Renal cortical epithelial cell (primary cell): ENCODE results near the gene IGSF11. TPM values are rescaled to one million over a fixed set of nuclear protein-coding genes. Genes with fewer than 3 reads are reported as not detected.
A peak's percentile ranks its signal among the peaks of the same experiment; 100 is the strongest.

Experiments
- DNase-seq: peaks from one replicate; pipeline ENCODE4 v3.0.0-alpha.2; 2011; ENCODE audit warnings: low read depth
- total RNA-seq: library from RNA; depleted of rRNA; stranded (reverse); fragments of >200 nt; gene quantifications from 2 replicates; pipeline ENCODE4 v1.2.3, GENCODE V29; 2014

IGSF11 gene
- total RNA-seq, 1 donor from 2014 or later, result 0.05 TPM

DNA sequence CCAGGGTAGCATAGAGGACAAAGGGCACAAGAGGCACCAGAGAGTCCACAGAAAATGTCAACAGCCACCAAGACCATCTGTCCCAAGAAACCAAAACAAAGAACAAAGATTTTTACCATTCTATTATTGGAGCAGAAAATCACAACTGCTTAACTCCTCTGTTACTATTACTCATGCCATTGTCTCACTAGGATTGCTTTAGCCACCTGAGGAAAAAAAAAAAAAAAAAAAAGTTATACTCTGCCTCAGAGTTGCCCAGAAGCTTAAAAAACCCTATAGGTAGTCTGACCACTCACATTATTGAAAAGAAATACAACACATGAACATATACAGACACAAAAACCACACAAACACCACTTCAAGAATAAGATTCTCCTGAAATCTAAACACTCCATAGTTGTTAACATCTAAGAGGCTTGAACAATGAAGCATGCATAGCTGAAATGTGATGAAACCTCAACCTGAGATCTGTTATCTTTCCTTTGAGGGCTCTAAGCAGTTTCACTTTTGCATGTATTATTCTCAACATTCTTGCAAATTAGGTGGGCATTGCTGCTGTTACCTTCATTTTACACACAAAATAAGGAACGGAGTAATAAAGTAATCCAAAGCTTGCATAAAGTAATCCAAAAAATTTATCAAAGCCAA lies 85.4 kb downstream of the IGSF11 start:
- no peak for DNase-seq

DNA sequence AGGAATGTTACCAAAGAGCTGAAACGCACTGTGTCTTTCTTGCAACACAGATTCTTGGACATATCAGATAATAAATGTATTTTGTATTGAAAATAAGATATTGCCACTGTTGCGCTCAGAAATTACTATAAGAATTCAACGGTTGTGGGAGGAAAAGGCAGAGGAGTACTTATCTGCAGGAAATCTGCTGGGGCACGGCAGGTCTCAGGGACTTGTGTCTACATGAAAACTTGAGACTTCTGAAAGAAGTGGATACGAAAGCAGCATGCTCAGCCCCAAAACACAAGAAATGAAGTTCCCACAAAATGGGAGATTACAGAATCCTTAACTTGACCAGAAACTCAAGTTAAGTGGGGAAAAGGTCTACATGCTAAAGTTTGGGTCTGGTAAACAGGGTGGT lies 86.5 kb downstream of the IGSF11 start:
- no peak for DNase-seq

DNA sequence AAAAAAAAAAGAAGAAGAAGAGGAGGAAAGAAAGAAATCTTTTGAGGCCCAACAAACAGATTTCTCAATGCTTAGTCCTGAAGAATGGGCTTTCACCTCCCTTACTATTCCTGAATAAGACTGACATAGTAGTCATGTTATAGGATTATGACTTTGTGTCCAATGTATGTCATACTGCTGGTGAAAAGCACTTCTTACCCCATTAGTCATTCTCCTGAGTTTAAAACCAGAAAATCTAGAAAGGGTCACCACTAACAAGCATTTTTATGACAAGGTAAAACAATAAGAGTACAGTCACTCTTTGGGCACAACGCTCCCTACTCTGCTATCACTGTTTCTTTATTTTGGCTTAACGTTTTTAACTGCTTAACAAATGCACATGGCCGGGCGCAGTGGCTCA lies 88.2 kb downstream of the IGSF11 start:
- DNase-seq, result no peak

DNA sequence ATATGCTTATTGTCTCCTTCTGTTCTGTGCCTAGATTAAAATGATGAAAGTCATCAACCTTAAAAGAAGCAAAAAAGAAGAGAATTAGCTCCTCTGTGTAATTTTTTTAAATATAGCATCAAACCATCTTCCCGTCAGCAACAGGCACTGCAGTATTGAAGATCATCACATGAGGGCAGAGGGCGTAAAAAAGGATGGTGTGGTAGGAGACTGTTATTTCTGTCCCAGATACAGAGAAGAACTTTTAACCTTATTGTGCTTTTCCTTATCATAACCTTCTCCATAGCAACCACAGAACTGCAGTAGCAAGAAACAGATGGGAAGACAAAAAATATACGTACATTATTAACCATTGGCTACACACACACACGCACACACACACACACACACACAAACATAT lies 88.8 kb downstream of the IGSF11 start:
- DNase-seq, result no peak

DNA sequence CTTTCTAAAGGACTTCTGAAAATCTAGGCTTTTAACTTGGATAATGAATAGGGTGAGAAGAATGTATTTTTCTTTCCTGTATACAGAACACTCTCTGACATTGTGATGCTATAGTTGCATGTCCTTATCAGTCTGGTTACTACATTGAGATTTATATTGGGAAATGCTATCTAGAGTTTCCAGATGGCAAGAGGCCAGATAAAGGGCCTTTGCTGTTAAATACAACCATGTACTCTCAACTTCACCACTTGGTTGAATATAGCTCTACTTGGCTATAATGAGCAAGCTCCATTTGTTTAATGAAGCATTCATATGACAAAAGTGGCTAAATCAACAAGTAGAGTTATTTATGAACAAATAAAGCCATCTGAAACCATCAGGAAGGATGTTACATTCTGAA lies 91.0 kb downstream of the IGSF11 start:
- no peak for DNase-seq

DNA sequence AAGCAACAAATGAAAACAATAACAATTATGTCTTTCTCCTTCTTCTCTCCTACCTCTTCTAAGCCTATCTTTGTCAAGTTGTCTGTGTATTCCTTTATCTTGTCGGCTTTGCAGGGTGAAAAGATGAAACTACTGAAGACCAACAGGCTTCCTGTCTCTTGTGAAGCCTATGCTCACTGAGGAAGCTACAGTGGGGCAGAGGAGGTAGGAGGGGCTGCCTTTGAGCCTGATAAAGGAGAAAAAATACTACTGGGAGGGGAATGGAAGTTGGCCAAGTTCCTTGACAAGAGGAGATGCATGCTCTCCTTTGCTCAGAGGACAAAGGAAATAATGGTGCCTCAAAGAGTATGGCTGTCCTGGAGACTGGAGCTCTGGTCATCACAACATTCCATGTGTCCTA lies 92.0 kb downstream of the IGSF11 start:
- DNase-seq, result no peak

DNA sequence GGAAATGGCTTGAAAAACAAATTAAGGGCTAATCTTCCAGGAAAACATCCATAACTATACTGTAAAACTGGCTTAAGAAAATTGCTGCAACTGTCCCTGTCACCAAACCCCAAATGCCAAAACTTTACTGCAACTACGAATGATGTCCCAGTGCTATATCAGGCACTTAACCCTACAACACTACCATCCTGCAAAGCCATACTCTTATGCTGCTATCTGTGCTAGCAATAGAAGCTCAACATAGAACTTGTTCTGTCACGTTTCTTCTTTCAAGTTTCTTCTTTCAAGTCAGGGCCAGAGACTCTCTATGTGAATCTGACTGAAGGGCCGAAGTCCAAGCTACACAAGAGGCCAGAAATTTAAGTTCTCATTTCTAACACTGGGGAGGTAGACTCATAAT lies 92.5 kb downstream of the IGSF11 start:
- DNase-seq, result no peak

DNA sequence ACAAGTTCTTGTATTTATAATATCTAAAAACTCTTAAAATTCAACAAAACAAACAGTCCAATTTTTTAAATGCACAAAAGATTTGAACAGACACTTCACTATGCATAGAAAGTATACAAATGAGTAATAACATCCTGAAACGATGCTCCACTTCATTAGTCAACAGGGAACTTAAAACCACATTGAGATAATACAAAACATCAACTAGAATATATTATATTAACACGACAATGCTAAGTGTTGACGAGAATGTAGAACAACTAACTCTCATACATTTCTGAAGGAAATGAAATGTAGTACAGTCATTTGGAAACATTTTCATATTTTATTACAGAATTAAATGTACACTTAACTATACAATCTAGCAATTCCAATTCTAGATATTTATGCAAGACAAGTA lies 93.4 kb downstream of the IGSF11 start:
- no peak for DNase-seq

DNA sequence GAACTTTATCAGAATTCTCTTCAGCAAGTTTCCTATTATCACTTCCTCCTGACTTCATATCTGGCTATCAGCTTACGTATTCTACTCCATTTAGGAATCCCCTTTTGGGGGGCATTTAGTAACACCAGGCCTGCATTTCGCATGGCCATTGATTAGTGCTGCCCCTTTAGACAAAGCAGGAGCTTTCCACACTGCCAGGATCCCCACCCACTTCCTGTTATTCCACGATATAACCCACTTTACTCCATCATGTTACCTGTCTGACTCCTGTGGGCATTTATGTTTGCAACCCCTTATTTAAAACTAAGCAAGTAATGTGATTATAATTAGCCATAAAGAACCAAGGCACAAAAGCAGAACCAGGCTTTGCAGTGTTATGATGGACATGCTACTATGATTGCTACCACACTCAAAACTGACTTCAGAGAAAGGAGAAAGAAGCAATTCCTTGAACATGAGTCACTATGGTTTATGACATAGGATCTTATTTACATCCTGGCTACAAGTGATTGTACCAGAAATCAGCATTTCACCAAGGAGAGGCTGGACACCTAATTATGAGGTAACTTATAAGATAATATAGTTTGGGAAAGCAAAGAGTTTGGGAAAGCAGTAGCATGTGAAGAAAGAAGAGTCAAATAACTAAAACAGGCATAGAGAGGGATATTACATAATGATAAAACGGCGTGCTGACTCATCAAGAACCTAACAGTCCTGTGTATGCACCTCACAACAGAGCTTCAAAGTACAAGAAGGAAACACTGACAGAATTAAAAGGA lies 96.3 kb downstream of the IGSF11 start:
- peak; percentile 67 for DNase-seq

DNA sequence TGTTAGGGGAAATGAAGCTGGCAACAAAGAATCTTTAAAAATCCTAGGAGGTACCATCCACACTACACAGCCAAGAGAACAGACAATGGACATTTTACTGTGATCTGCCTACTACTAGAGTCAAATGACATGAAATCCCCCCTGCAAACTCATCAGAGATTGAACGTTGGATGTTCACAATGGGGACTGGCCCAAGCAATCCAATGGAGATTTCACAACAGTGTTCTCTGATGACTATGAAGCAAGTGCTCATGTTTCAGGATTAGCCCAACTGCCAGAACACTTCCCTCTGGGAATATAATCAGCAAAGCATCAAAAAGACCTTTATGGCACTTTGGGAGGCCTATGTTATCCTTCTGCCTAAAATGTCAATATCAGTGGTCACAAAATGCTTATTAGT lies 97.8 kb downstream of the IGSF11 start:
- peak; percentile 4 for DNase-seq

DNA sequence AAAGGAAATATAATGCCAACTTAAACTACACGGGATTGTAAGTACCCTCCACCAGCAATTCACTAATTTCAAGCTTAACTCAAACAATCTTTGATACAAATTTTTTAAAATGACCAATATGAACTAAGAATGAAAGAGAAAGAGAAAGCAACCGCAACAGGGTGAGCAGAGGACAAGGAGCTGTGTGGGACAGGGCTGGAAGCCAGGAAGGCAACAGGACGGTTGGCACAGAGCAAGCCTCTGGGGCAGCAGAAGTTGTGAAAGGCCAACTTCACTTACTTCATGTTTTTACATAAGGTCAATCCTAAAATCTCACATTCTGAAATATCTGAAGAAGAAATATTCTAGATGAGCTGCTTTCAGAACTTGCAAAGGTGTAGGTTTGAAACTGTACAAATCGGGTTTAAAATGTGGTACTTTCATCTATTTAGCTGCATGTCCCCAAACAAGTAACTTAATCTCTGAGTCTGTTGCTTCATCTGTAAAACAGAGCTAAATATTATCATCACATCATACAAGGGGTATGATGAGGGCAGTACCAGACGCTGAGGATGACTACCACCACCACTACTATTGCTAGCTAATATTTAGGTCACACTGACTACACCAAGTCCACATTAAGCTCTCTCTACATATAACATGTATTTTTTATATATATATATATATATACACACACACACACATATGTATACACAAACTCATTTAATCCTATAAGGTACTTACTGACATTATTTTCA lies 101.7 kb downstream of the IGSF11 start:
- no peak for DNase-seq

DNA sequence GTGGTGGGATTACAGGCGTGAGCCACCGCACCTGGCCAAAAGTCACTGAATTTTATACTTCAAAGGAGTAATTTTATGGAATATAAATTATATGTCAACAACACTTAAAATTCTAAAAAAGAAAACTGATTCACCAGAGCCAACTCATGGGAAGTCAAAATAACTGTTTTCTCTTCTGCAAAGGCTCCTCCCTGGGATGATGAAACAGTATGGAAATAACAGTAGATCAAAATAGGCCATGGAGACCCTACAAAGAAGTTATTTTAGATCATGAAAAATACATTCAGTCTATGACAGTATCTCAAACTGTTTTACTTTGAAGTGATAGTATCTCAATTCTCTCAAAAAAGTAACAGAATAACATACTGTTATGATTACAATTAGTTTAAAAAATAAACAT lies 102.7 kb downstream of the IGSF11 start:
- DNase-seq, result no peak

DNA sequence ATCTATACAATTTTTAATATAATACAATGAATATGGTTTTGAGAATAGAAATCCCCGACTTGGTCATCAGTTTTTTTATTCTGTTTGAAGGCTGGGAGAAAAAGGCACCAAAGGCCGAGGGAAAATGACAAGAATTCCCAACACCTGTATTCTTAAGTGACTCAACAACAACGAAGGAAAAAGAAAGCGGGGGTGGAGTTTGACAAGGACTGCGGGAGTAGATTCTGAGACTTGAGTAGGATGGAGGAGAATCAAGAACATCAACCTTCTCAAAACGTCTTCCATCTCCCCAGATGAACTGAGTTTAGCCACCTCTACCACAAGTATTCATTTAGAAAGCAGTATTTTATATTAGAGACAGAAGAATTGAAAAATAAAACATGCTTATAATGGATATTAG lies 107.2 kb downstream of the IGSF11 start:
- DNase-seq, result no peak

DNA sequence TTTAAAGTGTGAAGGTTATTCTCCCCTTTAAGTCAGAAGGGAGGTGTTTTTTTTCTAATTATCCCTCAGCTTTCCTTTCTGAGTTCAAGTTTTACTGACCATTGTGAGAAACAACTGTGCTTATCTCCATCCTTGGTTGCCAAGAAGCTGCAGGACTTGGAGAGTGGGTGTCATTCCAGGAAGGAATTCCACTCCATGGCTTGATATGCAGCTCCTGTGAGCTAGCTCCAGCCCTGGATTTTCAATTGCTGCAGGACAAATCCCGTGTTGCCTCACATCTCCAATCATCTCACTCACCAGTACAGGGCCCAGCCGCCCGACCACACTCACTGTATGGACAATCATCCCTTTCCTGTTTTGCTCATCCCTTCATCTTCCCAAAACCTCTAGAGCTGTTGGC lies 122.5 kb downstream of the IGSF11 start:
- DNase-seq, result no peak

DNA sequence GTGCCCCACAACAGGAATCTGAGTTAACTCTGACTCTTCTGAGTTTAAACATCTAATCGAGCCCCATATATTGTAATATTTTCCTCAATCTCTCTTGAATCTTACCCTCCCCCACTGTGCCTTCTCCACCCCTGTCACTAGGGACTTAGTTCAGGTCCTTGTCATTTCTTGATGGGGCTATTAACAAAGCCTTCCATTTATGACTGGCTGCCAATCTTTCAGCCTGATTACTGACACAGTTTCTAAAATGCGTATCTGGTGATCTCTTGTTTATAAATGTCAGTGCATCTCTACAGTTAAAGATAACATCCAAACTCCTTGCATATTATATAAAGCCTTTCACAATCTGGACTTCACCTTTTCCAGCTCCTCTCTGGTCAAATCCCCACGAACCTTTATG lies 124.3 kb downstream of the IGSF11 start:
- DNase-seq, result no peak

DNA sequence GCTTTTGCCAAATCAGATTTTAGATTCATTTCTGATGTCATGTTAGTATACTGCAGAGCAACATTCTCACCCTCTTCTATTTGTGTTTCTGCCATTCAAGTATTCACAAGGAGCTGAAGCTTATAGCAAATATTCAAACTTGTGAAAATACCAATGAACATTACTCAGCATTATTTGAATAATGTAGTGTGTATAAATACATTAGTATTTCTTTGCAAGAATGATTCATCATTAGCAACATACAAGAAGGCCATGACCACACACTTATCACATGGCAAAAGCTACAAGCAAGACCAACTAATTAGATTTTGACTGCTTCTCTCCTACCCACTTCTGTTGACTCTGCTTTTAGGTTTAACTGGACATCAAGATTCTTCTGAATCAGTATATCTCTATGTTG lies 124.9 kb downstream of the IGSF11 start:
- peak; percentile 24 for DNase-seq

DNA sequence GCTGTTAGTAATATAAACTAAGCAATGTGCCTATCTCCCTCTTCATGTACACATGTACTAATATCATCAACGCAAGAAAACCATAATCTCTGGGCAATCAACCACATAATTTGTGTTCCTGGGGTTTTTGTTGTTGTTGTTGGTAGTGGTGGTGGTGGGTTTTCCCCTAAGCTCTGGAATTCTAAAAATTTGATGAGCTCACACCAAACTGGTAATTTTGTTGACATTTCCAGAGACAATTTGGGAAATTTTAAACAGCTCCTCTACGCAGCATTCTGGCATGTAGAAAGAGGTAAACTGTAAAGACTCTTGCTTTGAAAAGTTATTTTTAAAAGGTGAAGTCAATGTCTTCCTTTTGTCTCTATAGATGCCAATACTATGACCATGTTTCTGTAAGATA lies 126.7 kb downstream of the IGSF11 start:
- DNase-seq, result no peak

DNA sequence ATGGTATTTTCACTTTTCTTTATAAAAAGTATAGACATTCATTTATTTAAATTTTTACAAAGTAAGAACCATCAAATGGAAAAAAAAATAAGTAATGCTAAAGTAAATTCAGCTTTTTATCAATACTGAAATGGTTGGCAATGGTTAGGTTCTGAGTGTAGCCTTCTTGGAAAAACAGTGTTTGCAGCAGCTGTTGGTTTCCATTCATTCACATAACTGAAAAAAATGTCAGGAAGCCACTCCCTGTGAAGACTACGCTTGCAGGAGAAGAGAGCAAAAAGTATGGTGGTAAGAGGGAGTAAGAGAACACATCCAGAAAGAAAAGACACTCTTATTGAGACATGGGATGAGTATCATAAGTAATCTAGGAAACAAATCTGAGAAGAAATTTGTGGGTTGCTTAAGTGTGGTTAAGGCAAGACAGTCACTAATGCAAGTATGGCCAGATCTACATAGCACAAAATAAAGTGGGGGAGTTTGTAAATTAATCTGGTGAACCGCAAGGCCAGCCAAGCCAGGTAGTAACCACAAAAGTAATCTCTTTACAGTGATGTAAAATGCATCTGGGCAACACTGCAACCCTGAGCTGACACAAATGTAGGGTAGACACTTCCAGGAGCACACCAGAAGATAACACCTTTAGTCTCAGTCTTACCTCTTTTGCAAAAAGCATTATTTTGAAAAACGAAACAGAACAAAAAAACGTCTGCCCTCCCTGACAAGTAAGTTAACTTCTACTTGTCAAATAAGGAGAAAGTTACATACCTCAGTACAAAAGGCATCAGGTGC lies 133.7 kb downstream of the IGSF11 start:
- no peak for DNase-seq

DNA sequence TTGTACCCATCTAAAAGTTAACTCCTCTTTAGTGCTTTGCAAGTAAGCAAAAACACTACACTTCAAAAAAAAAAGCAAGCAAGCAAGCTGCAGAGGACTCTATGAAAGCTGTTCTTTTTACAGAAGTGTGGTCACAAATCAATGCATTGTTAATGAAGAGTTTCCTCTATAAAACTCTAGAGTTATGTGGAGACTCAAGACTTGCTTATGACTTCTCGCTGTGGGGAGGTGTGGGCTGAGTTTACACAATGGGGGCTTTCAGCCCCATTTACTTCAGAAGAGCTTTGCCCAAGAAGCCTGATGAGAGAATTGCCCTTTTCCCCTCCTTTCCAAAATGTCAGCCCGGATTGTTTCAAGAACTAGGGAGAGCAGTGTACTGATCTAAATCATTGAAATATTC lies 144.4 kb downstream of the IGSF11 start:
- no peak for DNase-seq

DNA sequence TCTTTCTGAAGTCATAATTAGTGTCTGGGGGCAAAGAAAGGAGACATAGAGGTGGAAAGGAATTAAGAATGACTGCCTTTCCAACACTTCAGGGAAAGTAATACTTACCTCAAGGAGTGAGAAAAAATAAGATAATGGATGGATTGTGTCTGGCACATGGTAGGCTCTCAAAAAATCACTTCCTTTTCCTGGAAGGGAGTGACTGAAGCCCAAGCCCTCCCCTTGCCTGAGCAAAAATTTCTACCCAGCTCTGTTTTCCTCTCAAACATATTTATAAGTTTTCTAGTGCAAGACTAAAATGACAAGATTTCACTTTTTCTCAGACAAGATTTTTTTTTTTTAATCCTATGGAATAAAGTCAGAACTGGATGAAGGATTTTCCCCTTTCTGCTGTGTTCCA lies 145.0 kb downstream of the IGSF11 start:
- DNase-seq, result no peak

DNA sequence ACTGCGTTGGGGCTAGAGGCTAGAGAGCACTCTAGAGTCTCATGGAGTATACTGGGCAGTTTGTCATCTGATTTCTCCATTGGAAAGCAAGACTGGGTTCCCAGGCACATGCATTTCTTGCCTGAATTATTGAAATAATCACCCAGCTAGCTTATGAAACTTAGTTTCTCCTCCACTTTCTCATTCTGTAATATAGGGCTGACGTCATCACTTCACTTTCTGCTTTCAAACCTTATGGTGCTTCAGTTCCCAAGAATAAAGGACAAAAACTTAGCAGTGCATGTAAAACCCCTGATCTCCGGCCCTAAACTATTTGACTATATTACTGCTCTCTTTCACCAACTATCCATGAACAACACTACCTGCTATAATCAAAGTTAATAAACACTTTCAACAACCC lies 147.9 kb downstream of the IGSF11 start:
- no peak for DNase-seq

DNA sequence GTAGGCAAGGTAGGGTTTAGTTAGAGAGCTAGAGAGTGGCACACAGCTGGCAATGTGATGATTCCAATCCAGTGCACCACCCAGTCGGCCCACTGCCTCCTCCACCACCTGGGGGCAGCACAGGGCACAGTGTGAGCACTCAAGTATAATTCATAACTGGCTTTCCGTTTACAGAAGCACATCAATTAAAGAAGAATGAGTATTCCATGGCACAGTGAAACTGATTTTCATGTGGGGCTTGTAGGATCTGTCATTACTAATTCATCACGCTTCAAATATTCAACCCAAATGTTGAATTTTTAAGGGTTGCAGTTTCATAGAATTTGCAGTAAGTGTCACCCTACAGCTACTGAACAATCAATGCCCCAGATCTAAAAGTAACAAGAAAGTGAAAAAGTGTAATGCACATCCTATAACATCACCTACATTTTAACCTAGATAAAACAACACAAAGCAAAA lies 149.9 kb downstream of the IGSF11 start:
- DNase-seq, result peak; percentile 22
